ENCODE results near the gene MEDAG. TPM values are rescaled to one million over a fixed set of nuclear protein-coding genes. Genes with fewer than 3 reads are reported as not detected.

Gene MEDAG
- polyA plus RNA-seq, 1 of the 3 experiments (the other 2 are of a cell fraction) = not detected

GRCh38 chr13:30871588-30872275 lies 34.3 kb upstream of the MEDAG start (continued):
- TF ChIP-seq PBX3 (IDR thresholded peaks at IDR 0.05) = no peak
- TF ChIP-seq ELF1 (IDR thresholded peaks at IDR 0.05) = no peak

DNA sequence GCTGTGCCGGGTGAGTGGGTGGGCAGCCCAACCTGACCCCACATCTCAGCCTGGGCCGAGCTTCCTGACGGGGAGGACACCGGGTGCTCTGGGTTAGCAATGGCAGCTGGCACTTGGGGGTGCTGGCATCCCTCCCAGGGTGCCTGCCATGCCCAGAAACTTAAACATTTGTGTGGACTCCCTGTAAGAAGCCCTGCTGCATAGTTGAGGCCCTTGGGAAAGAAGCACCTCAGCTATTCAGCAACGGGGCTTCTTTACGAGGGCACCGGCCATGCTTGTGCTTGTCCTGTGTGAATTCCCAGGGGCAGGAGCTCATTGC lies 33.8 kb upstream of the MEDAG start:
- ChIA-PET POLR2A (no interaction called here), CTCF (interaction anchor here (1.3 to 1.5 kb wide), 3 partner anchors 9 to 172 kb away, joined by 3 to 7 read pairs (median 4); no protein-coding TSS in a partner anchor)
- Histone ChIP-seq H3K4me1 (ENCODE audit: control insufficient read depth in 1 of 2, insufficient read depth in 2 of 2, low read depth in 1 of 2, low read length in 1 of 2) (peaks cover 28 to 37% of the 10 kb centered on the region in 2 experiments), H3K27ac (ENCODE audit: low read depth in 2 of 2, low read length in 1 of 2) (peak overlapping the region; percentile 77 to 95; a peak in 3 of 4 replicates), H3K27me3 (ENCODE audit: insufficient read depth) (no peaks in the 10 kb centered on the region), H3K36me3 (replicated peaks in 1 of 2; ENCODE audit: control insufficient read depth in 1 of 2, insufficient read depth in 2 of 2, low read length in 1 of 2) (no peaks in the 10 kb centered on the region), H3K9me2 (no peaks in the 10 kb centered on the region), H3K9me3 (no peaks in the 10 kb centered on the region), H3K9ac (peak overlapping the region; percentile 68; the same call in 1 of the 2 replicates), H2AFZ (ENCODE audit: low read depth) (no peak overlapping the region; the same call in 1 of the 2 replicates), H3F3A (replicated peaks; ENCODE audit: insufficient read depth) (peaks cover 21% of the 10 kb centered on the region), H3K4me2 (peak overlapping the region; percentile 69), H4K20me1 (ENCODE audit: insufficient read depth) (no peaks in the 10 kb centered on the region), H3K79me2 (ENCODE audit: insufficient read depth) (no peaks in the 10 kb centered on the region), H3K4me3 (ENCODE audit: low read depth in 2 of 2, low read length in 1 of 2) (no peak overlapping the region)
- DNase-seq = no peak
- 94% methylated on average over 3 of the region's 7 CpGs for WGBS (ENCODE audit: low lambda C conversion rate)
- TF ChIP-seq NRF1 (IDR thresholded peaks at IDR 0.05; ENCODE audit: low read depth, low read length) (no peak), EZH2phosphoT487 (IDR thresholded peaks at IDR 0.05; ENCODE audit: borderline replicate concordance, low read depth) (no peak), SIN3A (IDR thresholded peaks at IDR 0.05; ENCODE audit: borderline replicate concordance, low read depth, low read length) (no peak), RCOR1 (IDR thresholded peaks at IDR 0.05; ENCODE audit: low read length) (no peak), EP300 (IDR thresholded peaks at IDR 0.05; ENCODE audit: borderline replicate concordance in 1 of 2, low read depth in 1 of 2, low read length in 1 of 2) (no peak), GABPA (IDR thresholded peaks at IDR 0.05; ENCODE audit: low read depth) (no peak), TAF1 (IDR thresholded peaks at IDR 0.05; ENCODE audit: borderline replicate concordance, low read depth, low read length) (no peak), USF2 (IDR thresholded peaks at IDR 0.05; ENCODE audit: borderline replicate concordance, low read depth, low read length) (no peak), RFX5 (IDR thresholded peaks at IDR 0.05; ENCODE audit: low read length) (no peak), FOSL2 (IDR thresholded peaks at IDR 0.05; ENCODE audit: borderline replicate concordance, low read depth) (no peak), USF1 (IDR thresholded peaks at IDR 0.05; ENCODE audit: borderline replicate concordance, low read depth) (no peak), MEF2A (IDR thresholded peaks at IDR 0.05; ENCODE audit: borderline replicate concordance, low read depth) (no peak), JUND (IDR thresholded peaks at IDR 0.05) (no peak), PBX3 (IDR thresholded peaks at IDR 0.05) (no peak), FOXJ3 (CRISPR knock-in tag; IDR thresholded peaks at IDR 0.05) (no peak), TCF12 (IDR thresholded peaks at IDR 0.05) (no peak), YY1 (IDR thresholded peaks at IDR 0.05; ENCODE audit: low read depth) (no peak), FOXM1 (IDR thresholded peaks at IDR 0.05; ENCODE audit: low read depth) (no peak), CTCF (IDR thresholded peaks at IDR 0.05) (no peak)
- TF ChIP-seq, protein P1, sequence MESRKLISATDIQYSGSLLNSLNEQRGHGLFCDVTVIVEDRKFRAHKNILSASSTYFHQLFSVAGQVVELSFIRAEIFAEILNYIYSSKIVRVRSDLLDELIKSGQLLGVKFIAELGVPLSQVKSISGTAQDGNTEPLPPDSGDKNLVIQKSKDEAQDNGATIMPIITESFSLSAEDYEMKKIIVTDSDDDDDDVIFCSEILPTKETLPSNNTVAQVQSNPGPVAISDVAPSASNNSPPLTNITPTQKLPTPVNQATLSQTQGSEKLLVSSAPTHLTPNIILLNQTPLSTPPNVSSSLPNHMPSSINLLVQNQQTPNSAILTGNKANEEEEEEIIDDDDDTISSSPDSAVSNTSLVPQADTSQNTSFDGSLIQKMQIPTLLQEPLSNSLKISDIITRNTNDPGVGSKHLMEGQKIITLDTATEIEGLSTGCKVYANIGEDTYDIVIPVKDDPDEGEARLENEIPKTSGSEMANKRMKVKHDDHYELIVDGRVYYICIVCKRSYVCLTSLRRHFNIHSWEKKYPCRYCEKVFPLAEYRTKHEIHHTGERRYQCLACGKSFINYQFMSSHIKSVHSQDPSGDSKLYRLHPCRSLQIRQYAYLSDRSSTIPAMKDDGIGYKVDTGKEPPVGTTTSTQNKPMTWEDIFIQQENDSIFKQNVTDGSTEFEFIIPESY (IDR thresholded peaks at IDR 0.05; ENCODE audit: borderline replicate concordance, low read depth) = no peak
